GM23338 (cell line): ENCODE data around the gene ACTR5. TPM values are rescaled to one million over a fixed set of nuclear protein-coding genes. Genes with fewer than 3 reads are reported as not detected.

Source experiments
- ATAC-seq: fragments of 200-7000 bp; cut with Tn5 transposase; 3 replicates; pipeline ENCODE4 v1.9.1; 2020
- DNase-seq: peaks from one replicate; pipeline ENCODE4 v3.0.0-alpha.2; 2015; ENCODE audit warnings: low spot score
- H2AFZ ChIP-seq: fragments of 200-600 bp; sonication (generic); 2 replicates; pipeline ENCODE4 v1.8.0; 2016; ENCODE audit warnings: antibody characterized with exemption, mild to moderate bottlenecking, moderate library complexity
- H3F3A ChIP-seq: fragments of 200-600 bp; sonication (generic); replicated peaks from 2 replicates; pipeline ENCODE4 v1.8.0; 2017; ENCODE audit warnings: antibody characterized with exemption, mixed run types, low read depth
- H3K27ac ChIP-seq: fragments of 200-600 bp; sonication (generic); 2 replicates; pipeline ENCODE4 v1.6.1; 2016; ENCODE audit warnings: low read depth
- H3K27me3 ChIP-seq: fragments of 200-600 bp; sonication (generic); 2 replicates; pipeline ENCODE4 v1.8.0; 2016; ENCODE audit warnings: mild to moderate bottlenecking, mixed run types, moderate library complexity; ENCODE audit not compliant: insufficient read depth
- H3K36me3 ChIP-seq: fragments of 200-600 bp; sonication (generic); 2 replicates; pipeline ENCODE4 v1.8.0; 2016; ENCODE audit warnings: mild to moderate bottlenecking; ENCODE audit not compliant: insufficient read depth
- H3K4me1 ChIP-seq: fragments of 200-600 bp; sonication (generic); 2 replicates; pipeline ENCODE4 v1.8.0; 2016; ENCODE audit warnings: mild to moderate bottlenecking, moderate library complexity; ENCODE audit not compliant: insufficient read depth
- H3K4me2 ChIP-seq: fragments of 200-600 bp; sonication (generic); 2 replicates; pipeline ENCODE4 v1.7.1; 2017; ENCODE audit warnings: mixed run types
- H3K4me3 ChIP-seq: fragments of 200-600 bp; sonication (generic); 2 replicates; pipeline ENCODE4 v1.6.1; 2016; ENCODE audit warnings: mixed run types
- H3K79me2 ChIP-seq: fragments of 200-600 bp; sonication (generic); replicated peaks from 2 replicates; pipeline ENCODE4 v1.8.0; 2017; ENCODE audit warnings: mild to moderate bottlenecking; ENCODE audit not compliant: insufficient read depth
- H3K9me2 ChIP-seq: fragments of 200-600 bp; sonication (generic); 2 replicates; pipeline ENCODE4 v1.8.0; 2017; ENCODE audit not compliant: insufficient read depth
- H4K20me1 ChIP-seq: fragments of 200-600 bp; sonication (generic); replicated peaks from 2 replicates; pipeline ENCODE4 v1.8.0; 2017; ENCODE audit warnings: mild to moderate bottlenecking; ENCODE audit not compliant: insufficient read depth
- H3K27ac Mint-ChIP-seq: 2 replicates; pipeline ENCODE4 v1.8.0; 2020; ENCODE audit warnings: inconsistent platforms, mild to moderate bottlenecking, moderate library complexity, mixed read lengths
- H3K27me3 Mint-ChIP-seq: 3 replicates; pipeline ENCODE4 v1.8.0; 2022; ENCODE audit warnings: low read depth, mild to moderate bottlenecking, moderate library complexity, mixed read lengths, inconsistent platforms; ENCODE audit not compliant: insufficient read depth, poor library complexity
- H3K36me3 Mint-ChIP-seq: 3 replicates; pipeline ENCODE4 v1.8.0; 2021; ENCODE audit warnings: low read depth, mild to moderate bottlenecking, inconsistent platforms, moderate library complexity, mixed read lengths
- H3K4me1 Mint-ChIP-seq: 3 replicates; pipeline ENCODE4 v1.8.0; 2020; ENCODE audit warnings: mild to moderate bottlenecking, inconsistent platforms, mixed read lengths
- H3K4me3 Mint-ChIP-seq: 3 replicates; pipeline ENCODE4 v1.8.0; 2021; ENCODE audit warnings: moderate library complexity, mild to moderate bottlenecking, inconsistent platforms, mixed read lengths
- H3K9me3 Mint-ChIP-seq: 3 replicates; pipeline ENCODE4 v1.8.0; 2020; ENCODE audit warnings: moderate library complexity, mild to moderate bottlenecking, inconsistent platforms, mixed read lengths
- CREB1 ChIP-seq: fragments of 250-450 bp; sonication (Bioruptor Pico); IDR thresholded peaks from 2 replicates; pipeline ENCODE4 v1.5.0; 2020; ENCODE audit warnings: low read depth, mild to moderate bottlenecking, moderate library complexity
- EZH2phosphoT487 ChIP-seq: fragments of 200-600 bp; sonication (generic); IDR thresholded peaks from one replicate; pipeline ENCODE4 v1.8.1; 2018; ENCODE audit warnings: antibody characterized with exemption; ENCODE audit not compliant: unreplicated experiment
- JUNB ChIP-seq: IDR thresholded peaks from one replicate; pipeline ENCODE4 v1.6.1; 2016; ENCODE audit warnings: antibody characterized with exemption; ENCODE audit not compliant: unreplicated experiment
- POLR2AphosphoS5 ChIP-seq: IDR thresholded peaks from 2 replicates; pipeline ENCODE4 v1.6.1; 2016; ENCODE audit warnings: antibody characterized with exemption, low read depth
- ZNF331 ChIP-seq: fragments of 250-450 bp; sonication (Bioruptor Pico); IDR thresholded peaks from 2 replicates; pipeline ENCODE4 v1.5.0; 2020; ENCODE audit warnings: low read depth, mild to moderate bottlenecking, moderate library complexity
- ZNF462 ChIP-seq: fragments of 250-450 bp; sonication (Bioruptor Pico); IDR thresholded peaks from 2 replicates; pipeline ENCODE4 v1.5.0; 2020; ENCODE audit warnings: mild to moderate bottlenecking, moderate library complexity
- polyA plus RNA-seq: library from polyadenylated mRNA; unstranded; fragments of >200 nt; fragmentation: Nextera tagmentation; extraction: Ambion mirVana; gene quantifications from 2 replicates; pipeline ENCODE4 v1.2.1, GENCODE V29; 2016
- total RNA-seq: library from RNA; depleted of rRNA; stranded (reverse); fragments of >200 nt; shearing (Covaris generic); gene quantifications from 2 replicates; pipeline ENCODE4 v1.2.3, GENCODE V29; 2014
- TF ChIP-seq, protein P1 (sequence below): IDR thresholded peaks from 2 replicates; pipeline ENCODE4 v1.6.1; 2016; ENCODE audit warnings: antibody characterized with exemption
- TF ChIP-seq, protein P2 (sequence below), 2 experiments: fragments of 200-600 bp in 1 of 2; sonication (generic) in 1 of 2; conservative IDR thresholded peaks; 2 replicates each; pipeline versions ENCODE4 v1.5.1 to v1.6.1; 2016 to 2017; ENCODE audit warnings: antibody characterized with exemption in 2 of 2, low read depth in 2 of 2, mild to moderate bottlenecking in 2 of 2, moderate library complexity in 1 of 2

The ACTR5 gene
- total and polyA plus RNA-seq, 2 experiments from 2014 or later, result 8.4 to 21.8 TPM

GRCh38 chr20:38770546-38770945, 22.3 kb downstream of the ACTR5 start (continued):
- no peak for TF ChIP-seq ZNF462 (CRISPR knock-in tag)
- TF ChIP-seq CREB1 (CRISPR knock-in tag), result no peak
- TF ChIP-seq JUNB, result no peak
- TF ChIP-seq, protein P1, sequence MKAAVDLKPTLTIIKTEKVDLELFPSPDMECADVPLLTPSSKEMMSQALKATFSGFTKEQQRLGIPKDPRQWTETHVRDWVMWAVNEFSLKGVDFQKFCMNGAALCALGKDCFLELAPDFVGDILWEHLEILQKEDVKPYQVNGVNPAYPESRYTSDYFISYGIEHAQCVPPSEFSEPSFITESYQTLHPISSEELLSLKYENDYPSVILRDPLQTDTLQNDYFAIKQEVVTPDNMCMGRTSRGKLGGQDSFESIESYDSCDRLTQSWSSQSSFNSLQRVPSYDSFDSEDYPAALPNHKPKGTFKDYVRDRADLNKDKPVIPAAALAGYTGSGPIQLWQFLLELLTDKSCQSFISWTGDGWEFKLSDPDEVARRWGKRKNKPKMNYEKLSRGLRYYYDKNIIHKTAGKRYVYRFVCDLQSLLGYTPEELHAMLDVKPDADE, result no peak
- TF ChIP-seq, protein P2, sequence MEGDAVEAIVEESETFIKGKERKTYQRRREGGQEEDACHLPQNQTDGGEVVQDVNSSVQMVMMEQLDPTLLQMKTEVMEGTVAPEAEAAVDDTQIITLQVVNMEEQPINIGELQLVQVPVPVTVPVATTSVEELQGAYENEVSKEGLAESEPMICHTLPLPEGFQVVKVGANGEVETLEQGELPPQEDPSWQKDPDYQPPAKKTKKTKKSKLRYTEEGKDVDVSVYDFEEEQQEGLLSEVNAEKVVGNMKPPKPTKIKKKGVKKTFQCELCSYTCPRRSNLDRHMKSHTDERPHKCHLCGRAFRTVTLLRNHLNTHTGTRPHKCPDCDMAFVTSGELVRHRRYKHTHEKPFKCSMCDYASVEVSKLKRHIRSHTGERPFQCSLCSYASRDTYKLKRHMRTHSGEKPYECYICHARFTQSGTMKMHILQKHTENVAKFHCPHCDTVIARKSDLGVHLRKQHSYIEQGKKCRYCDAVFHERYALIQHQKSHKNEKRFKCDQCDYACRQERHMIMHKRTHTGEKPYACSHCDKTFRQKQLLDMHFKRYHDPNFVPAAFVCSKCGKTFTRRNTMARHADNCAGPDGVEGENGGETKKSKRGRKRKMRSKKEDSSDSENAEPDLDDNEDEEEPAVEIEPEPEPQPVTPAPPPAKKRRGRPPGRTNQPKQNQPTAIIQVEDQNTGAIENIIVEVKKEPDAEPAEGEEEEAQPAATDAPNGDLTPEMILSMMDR (conservative IDR thresholded peaks at IDR 0.05; ENCODE audit: low read depth in 2 of 2), result no peak
- no peak for TF ChIP-seq ZNF331
- TF ChIP-seq POLR2AphosphoS5, result no peak

DNA sequence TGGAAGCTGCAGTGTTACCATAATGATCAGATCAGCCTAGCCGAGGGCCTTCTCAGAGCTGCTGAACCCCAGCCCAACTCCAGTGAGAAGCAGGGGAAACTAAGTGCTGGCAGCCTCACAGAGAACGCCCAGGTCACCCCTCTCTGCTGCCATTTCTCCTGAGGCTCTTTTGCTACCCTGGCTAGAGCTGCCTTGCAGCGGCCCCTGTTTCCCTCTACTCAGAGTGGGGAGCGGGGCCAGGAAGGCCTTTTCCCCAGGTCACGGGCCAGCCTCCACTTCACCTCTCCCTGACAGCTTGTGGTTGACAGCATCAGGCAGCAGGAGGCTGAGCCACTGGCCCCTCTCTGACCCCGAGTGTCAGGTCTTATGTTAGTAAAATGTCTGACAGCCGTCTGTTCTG, 22.7 kb downstream of the ACTR5 start:
- no peaks in the 10 kb centered on the region for H3K9me2 ChIP-seq
- peaks cover 68% of the 10 kb centered on the region for H3K36me3 Mint-ChIP-seq
- no peak overlapping the region for H3K4me3 ChIP-seq
- DNase-seq (no peak), ATAC-seq (no peak)
- H3K4me2 ChIP-seq, result no peak overlapping the region
- peaks cover 7% of the 10 kb centered on the region for H3K27me3 Mint-ChIP-seq
- H3K4me1 ChIP-seq, result peaks cover 9% of the 10 kb centered on the region; the same call in 1 of the 2 replicates
- no peaks in the 10 kb centered on the region; the same call in 1 of the 2 replicates for H3F3A ChIP-seq
- no peak overlapping the region for H2AFZ ChIP-seq
- no peak overlapping the region for H3K4me3 Mint-ChIP-seq
- peaks cover 14% of the 10 kb centered on the region for H3K9me3 Mint-ChIP-seq
- H3K36me3 ChIP-seq, result peaks cover 32% of the 10 kb centered on the region; the same call in 1 of the 2 replicates
- H3K27ac ChIP-seq, result no peak overlapping the region
- no peak overlapping the region for H3K27ac Mint-ChIP-seq
- peaks cover 7% of the 10 kb centered on the region for H3K4me1 Mint-ChIP-seq
- no peaks in the 10 kb centered on the region for H3K27me3 ChIP-seq
- H4K20me1 ChIP-seq, result no peaks in the 10 kb centered on the region
- no peaks in the 10 kb centered on the region for H3K79me2 ChIP-seq
- TF ChIP-seq EZH2phosphoT487, result no peak
- TF ChIP-seq, protein P2 (conservative IDR thresholded peaks at IDR 0.05; ENCODE audit: low read depth in 2 of 2), result no peak
- TF ChIP-seq, protein P1, result no peak
